GM12892 (cell line): ENCODE measurements around the gene GABRR2.

Experiments used
- POLR2A ChIP-seq: IDR thresholded peaks from 2 replicates; pipeline ENCODE4 v1.6.1; 2011; ENCODE audit warnings: low read depth, low read length, control low read depth
- POLR2AphosphoS5 ChIP-seq: IDR thresholded peaks from 2 replicates; pipeline ENCODE4 v1.6.1; 2011; ENCODE audit warnings: low read depth, low read length, control low read depth
- TAF1 ChIP-seq: IDR thresholded peaks from 2 replicates; pipeline ENCODE4 v1.6.1; 2011; ENCODE audit warnings: low read depth, mild to moderate bottlenecking, control low read depth, low read length, borderline replicate concordance

GRCh38 chr6:89267918-89268317 lies 47.2 kb downstream of the GABRR2 start:
- TF ChIP-seq POLR2AphosphoS5, result no peak
- no peak for TF ChIP-seq POLR2A
- TF ChIP-seq TAF1, result no peak
